DMS114 treated with DMSO at 0.1 percent for 48 hours (cell line): Measurements from ENCODE around the gene CD55.
A peak's percentile ranks its signal among the peaks of the same experiment; 100 is the strongest.

Source experiments
- DNase-seq: peaks from one replicate; lab custom pipeline; 2025; ENCODE audit not compliant: unreplicated experiment; lab: John Stamatoyannopoulos, UW

Gene CD55

DNA sequence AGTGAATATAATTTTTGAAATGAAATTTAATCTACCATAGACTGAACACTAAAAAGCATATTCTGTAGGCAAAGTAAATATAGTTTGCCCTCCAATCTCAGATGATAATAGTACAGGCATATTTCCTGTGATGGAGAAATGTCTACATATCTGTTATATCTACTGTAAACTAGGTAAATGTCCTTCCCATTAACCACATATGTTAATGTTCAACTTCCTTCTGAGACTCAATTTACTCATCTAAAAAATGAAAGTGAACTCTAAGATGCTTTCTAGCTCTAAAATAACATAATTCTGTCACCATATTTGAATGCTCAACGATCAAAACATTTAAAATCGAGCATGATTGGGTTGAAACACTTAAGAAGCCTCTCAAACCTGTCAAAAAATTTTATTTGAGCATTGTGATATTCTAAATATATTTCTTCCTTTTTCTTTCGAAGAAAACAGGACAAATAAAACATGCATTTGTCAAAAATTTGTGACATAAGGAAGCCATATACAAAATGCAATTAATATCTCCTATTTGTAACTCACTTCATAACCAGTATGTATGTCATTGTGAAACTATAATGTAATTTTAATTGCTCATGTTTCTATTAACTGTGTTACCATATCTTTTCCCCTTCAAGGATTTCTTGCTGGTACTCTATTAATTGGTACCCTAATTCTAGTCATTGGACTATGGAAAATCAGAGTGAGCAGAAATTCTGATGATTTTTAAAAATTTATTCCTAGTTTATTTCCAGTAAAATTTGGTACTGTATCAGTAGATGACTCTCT lies 34.2 kb downstream of the CD55 start:
- DNase-seq, result no peak

GRCh38 chr1:207361029-207361428 lies 39.6 kb downstream of the CD55 start:
- DNase-seq, result no peak

DNA sequence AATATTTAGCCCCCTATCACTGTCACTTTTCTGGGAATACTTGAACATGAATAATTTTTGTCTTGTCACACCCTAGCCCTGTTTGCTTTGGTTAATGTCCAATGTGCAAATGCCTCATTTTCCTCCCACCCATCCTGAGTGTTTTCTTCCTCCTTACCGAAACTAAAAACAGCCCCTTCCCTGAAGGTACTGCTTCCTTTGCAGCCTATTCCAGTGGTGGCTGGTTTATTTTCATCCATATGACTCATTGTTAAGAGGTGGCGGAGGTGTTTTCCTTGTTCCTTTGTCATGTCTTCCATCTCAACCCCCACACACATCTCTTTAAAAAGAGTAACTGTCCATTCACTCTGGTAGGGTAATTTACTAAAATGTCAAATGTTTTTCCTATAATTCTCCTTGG lies 40.4 kb downstream of the CD55 start:
- no peak for DNase-seq

DNA sequence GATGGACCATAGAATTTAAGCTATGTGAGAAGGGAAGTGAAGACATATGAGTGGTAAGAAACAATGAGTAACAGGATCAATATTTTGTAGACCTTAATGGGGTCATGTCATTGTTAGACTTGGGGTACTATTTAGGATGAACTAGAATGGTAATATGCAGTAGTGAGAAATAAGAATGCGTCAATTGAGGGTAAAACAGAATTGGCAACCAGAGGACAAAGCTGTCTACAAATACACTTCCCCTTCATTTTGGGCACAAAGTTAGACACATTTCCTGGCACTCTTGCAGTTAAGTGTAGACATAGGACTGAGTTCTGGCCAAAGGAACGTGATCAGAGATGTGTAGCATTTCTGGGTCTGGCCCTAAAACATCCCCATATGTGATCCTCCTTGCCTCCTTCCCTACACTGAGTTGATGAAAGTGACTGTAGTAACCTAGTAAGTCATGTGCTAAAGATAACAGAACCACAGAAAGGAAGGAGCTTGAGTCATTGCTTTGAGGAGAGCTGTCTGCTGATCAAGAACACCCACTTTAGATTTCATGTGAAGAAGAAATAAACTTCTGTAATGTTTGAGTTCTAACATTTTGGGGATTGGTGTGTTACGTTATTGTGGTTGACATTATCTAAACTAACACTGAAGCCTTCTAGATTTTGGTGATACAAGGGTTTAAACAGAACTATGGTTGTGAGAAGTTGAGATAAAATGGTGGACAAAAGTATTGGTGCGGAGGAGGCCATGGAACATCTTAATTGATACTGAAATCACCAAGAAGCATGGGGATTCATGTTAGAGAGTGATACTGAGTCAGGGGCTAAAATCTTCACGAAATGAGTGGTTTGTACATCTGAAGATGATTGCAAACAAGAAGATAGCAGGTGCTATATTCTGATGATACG lies 41.7 kb downstream of the CD55 start:
- DNase-seq, result no peak

DNA sequence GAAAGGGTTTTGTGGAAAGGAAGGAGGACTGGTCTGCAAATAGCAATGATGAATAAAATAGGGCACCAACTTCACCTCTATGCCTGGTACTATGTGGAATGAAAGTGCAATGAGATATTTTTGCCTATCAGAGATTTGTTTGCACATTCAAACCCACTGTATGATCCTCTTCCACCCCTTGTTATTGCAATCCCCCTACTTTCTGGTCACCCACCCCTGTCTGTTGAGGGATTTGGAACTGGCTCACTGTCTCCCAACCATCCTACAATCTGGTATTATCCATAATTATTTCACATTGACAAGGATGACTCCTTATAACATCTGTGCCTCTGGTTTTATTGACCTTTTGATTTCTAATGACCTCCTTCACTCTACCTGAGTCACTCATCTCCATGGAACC lies 42.4 kb downstream of the CD55 start:
- DNase-seq, result no peak

GRCh38 chr1:207364614-207365013 lies 43.1 kb downstream of the CD55 start:
- DNase-seq, result no peak

DNA sequence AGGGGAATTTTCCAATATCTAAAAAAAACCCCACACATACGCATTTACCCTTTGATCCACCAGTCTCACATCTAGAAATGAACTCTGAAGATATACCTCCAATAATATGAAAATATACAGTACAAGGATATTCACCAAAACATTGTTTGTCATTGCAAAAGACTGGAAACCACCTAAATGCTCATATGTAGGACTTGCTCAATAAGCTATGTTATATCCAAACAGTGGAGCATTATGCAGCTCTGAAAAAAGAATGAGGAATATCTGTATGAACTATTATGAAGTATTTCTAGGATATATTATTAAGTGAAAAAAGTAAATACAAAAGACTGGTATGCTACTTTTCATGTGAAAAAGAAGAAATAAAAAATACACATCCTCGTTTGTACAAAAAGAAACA lies 43.6 kb downstream of the CD55 start:
- DNase-seq, result no peak

- no peak for DNase-seq
Measured at GRCh38 chr1:207366022-207366421, 44.5 kb downstream of the CD55 start.

DNA sequence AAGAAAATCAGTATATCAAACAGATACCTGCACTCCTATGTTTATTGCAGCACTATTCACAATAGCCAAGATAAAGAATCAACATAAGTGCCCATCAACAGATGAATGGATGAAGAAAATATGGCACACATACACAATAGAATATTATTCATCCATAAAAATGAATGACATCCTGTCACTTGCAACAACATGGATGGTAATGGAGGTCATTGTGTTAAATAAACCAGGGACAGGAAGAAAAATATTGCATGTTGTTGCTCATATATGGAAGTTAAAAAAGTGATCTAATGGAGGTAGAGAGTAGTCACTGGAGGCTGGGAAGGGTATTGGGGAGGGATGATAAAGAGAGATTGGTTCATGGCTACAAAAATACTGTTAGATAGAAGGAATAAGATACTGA lies 67.2 kb downstream of the CD55 start:
- DNase-seq, result no peak

- no peak for DNase-seq
Measured at GRCh38 chr1:207389728-207390464, 68.4 kb downstream of the CD55 start.

DNA sequence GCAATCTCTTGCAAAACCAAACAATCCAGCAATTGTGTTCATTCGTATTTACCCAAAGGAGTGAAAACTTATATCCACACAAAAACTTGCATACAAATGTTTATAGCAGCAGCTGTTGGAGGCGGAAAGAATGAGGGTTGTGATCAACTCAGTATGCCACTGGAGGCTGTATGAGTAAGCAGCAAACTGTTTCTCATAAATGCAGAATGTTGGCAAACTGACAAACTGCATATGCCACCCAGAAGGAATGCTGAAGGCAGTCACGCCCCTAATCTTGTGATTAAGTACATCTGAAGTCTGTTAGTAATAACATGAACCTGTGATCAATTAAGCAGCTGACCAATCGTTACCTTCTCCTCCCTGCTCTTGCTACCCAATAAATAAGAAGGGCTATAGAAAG lies 72.1 kb downstream of the CD55 start:
- no peak for DNase-seq

- DNase-seq, result no peak
Measured at GRCh38 chr1:207396168-207396746, 74.8 kb downstream of the CD55 start.

DNA sequence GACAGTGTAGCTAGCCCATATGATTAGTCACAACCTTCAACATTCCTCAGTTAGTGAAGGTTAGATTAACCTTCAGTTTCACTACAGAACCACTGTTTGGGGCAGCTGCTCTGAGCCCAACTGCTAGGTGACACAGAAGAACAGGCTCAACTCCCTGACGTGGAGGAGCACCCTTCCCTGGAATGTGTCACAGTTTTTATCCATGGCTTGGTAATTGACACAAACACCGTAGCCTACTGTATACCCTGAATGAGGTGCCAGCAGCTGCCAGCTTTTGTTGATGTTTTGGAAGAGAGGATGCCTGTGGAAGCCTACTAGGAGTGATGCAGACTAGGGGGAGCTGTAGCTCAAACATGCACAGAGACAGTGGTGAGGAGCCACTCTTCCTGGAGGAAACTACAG lies 76.0 kb downstream of the CD55 start:
- no peak for DNase-seq

DNA sequence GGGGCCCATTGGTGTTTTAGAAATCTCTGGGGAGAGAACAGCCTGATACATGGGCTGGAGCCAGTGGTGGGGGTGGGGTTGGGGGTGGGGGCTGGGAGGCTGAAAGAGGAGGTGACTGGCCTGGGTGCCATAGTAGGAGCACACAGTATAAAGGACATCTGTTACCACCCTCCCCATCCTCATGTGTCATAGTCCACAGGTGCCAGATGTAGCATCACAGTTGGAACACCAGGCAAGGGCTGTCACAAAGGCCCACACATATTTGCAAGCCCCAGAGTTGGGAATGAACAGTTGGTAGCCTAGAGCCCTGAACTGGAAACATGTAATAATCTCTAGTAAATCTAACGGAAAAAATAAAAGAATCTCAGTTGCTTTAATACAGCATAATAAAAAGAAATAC lies 77.5 kb downstream of the CD55 start:
- no peak for DNase-seq

DNA sequence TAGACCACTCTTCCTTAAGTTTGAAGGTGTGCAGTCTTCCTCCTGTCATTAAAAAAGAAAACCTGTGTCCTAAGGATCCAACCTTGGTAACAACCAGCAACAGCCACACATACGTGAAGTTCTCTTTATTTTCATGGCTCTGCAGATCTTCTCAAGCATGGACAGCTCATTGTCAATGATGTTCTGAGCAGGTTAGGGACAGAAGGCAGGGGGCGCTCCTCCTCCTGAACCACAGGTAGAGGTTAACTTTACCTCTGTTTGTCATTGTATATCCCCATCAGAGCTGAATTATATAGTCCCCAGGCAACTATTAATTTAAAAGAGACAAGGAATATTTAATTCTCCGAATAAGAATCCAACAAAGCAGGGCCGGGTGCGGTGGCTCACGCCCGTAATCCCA lies 80.1 kb downstream of the CD55 start:
- DNase-seq, result no peak

GRCh38 chr1:207402744-207403143 lies 81.3 kb downstream of the CD55 start:
- DNase-seq, result no peak

DNA sequence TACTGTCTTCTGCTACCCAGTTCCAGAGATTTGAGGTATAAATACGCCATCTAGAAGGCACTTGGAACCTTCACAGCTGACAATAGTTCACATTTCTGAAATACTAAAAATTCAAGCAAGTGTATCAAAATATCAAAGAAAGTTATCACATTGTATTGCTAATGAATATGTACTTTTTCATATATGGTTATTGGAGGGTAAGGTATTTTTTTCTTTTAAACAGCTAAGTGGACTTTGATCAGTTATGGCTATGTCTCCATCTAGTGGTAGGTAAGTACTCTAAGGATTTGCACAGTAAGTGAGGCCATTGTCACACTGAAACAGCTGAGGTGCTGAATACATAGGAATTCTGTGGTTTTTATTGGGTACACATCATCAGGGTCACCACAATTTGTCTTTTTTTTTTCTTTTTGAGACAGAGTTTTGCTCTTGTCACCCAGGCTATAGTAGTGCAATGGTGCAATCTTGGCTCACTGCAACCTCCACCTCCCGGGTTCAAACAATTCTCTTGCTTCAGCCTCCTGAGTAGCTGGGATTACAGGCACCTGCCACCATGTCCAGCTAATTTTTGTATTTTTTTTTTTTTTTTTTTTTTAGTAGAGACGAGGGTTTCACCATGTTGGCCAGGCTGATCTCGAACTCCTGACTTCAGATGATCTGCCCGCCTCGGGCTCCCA lies 83.5 kb downstream of the CD55 start:
- DNase-seq, result peak; percentile 82

- no peak for DNase-seq
Measured at GRCh38 chr1:207405814-207406213, 84.3 kb downstream of the CD55 start.

DNA sequence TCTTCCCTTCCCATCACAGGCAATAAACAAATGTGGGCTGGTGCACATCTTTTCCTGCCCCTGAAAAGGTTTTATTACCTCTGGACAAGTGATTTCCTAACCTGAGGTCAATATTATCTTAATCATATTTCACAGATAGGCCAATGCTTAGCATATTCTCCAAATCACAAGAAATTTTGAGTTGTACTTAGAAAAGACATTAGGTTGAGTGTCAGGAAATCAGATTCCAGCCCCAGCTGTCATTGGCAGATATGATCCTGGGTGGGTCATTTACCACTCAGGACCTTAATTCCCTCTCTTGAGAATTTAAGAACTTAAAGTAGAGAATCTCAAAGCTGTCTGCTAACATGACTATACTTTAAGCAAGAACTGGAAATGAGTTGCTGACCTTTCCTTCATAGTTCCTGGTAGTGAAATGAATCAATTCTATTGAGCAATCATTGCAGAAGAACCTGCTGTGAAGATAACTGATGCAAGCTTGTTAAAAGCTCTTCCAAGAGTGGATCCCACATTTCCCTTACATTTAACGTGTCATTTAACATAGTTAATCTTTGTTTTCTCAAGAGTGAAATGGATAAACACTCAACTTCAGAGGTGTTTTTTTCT lies 86.3 kb downstream of the CD55 start:
- no peak for DNase-seq
